HG03520 (cell line): ENCODE results near the gene CLDN1.

ENCODE experiments used
- ATAC-seq: cut with Tn5 transposase; IDR thresholded peaks from one replicate; pipeline ENCODE4 v1.9.1; 2021; ENCODE audit warnings: mild to moderate bottlenecking, moderate library complexity; ENCODE audit not compliant: unreplicated experiment

The CLDN1 gene

GRCh38 chr3:190336516-190337189 is 14.4 kb upstream of the CLDN1 start:
- ATAC-seq = no peak

- ATAC-seq = no peak
Observed at GRCh38 chr3:190333961-190334360, 11.7 kb upstream of the CLDN1 start.

DNA sequence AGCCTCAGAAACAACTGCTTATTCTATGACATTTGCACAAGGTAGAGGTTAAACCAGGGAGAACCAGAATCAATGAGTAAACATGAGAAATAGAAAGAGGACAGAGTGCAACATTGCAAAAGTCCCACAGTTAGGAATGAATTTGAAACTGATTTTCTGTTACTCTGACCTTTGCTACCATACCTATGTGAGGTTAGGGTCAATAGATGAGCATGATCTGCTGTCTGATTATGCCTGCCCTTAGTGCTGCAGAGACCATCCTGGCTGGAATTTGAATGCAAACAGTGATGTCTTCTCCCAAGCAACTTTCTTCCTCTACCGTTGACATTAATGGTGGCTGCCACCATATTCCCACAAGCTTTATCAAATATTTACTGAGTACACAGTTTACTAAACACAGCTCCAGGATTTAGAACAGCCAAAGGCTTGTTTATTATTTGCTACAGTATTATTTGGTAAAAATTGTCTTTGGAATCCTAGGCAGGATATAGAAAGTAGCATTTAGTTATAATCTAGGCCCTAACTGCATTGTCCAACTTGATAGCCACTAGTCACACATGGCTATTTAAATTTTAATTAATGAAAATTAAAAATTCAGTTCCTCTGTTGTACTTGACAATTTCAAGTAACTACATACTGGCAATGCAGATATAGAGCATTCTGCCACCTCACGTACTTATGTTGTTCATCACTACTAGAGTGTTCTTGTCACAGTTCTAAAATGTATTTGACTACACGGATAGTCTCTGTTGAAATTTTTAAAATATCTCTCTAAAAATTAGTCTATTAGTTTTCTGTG is 8.9 kb upstream of the CLDN1 start:
- no peak for ATAC-seq

DNA sequence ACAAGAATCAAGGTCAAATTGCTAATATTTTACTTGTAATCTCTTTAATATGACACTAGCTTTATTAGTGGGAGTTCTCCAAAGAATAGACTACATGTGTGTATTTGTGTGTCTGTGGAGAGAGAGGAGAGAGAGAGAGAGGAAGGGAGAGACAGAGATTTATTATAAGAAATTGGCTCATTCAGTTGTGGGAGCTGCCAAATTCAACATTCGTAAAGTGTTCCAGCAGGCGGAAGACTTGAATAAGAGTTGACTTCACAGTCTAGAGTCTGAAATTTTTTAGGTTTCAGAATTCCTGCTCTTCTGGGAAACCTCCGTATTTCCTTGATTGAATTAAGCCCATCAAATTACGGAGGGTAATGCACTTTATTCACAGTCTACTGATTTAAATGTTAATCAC is 4.7 kb upstream of the CLDN1 start:
- ATAC-seq = no peak

GRCh38 chr3:190326361-190326760 is 4.1 kb upstream of the CLDN1 start:
- no peak for ATAC-seq

DNA sequence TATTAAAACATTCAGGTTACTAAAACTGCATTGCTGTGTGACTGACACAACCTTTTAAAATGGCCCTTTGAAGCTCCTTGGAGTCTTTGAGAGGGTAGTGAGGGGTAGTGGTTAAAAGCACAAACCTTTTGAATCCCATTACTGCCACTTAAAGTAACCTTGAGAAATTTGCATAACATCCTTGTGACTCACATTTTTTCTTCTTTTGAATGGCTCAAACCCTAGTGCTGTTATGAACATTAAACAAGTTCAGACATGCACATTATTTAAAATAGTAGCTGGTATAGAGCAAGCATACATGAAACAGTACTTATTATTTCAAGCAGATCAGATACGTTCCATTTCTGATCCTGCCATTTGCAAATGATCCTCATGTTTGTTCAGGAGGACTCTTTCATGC is 3.7 kb upstream of the CLDN1 start:
- ATAC-seq = no peak

DNA sequence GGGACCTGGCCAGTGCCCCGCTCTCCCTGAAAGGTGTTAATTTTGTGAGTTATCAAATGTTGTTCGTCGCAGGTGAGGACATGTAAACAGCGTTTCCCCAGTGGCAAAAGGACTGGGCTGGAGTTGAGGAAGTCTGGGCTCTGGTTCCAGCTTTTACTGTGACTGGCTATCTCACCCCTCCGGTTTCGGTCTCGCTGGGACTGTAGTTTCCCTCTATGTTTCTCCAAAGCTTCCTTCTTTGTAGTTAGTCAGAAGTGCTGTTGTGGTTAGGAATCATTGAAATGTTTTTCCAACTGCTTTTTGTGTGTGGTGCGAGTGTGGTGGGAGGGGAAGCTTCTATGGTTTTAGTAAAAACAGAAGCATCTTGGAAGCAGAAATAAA is 990 bp upstream of the CLDN1 start:
- ATAC-seq = no peak

DNA sequence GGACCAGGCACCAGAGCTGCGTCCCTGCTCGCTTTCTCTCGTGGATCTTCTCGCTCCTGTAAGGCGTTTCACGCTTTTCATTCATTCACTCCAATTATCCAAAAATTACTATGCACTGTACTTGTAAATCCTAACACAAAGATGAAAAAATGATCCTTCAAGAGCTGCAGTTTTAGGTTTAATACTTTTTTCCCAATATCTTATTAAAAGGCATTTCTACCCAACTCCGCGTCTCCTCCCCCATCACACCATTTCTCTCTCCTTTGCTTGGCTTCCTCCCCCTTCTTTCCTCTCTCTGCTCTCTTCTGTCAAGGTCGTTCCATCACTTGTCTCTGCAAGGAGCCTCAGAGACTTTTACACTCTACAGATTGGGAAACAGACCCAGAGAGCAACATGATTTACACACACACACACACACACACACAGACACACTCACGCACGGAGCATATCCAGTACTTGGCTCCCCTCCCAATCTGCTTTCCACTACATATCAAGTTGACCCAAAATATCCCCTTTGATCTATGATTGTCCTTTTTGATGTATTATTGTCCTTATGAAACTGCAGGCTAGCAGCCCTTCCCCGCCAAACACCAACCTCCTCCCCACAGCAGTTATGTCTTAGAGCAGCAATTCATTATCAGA is 479 bp upstream of the CLDN1 start:
- no peak for ATAC-seq

GRCh38 chr3:190320594-190321362 is 1.5 kb downstream of the CLDN1 start:
- ATAC-seq = no peak

DNA sequence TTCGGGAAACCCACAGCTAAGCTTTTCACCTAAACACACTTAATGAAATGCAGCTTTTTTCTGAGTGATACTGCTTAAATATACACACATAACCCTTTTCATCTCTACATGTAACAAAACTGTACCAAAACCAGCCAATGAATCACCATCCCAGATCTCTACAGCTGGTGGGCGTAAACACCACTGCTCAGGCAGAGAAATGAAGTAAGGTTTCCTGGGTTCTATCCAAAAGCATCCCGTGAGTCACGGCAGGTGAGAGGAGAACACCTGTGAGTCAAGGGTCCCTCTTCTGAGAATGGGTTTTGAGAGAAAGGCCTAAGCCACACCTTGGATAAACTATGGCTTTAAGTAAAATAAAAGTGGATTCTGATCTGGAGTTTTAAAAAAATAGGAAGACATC is 2.6 kb downstream of the CLDN1 start:
- no peak for ATAC-seq

GRCh38 chr3:190318666-190319065 is 3.6 kb downstream of the CLDN1 start:
- no peak for ATAC-seq

- ATAC-seq = no peak
Observed at GRCh38 chr3:190314741-190315140, 7.5 kb downstream of the CLDN1 start.

DNA sequence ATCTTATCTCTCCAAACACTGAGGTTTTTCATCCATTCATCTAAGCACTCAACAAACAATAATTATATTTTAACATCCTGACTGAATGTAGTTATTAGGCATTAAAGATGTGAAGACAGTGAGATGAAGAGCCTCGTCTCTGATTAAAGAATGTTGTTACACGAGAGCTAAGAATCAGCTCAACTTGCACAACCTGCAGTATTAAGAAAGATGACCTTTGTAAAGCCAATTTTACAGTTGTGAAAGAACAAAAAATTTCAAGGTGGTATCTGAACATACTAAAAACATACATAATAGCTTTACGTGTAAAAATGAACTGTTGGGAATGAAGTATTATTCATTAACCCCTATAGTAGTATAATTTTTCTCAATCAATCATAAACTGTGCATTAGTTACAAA is 12.8 kb downstream of the CLDN1 start:
- no peak for ATAC-seq

DNA sequence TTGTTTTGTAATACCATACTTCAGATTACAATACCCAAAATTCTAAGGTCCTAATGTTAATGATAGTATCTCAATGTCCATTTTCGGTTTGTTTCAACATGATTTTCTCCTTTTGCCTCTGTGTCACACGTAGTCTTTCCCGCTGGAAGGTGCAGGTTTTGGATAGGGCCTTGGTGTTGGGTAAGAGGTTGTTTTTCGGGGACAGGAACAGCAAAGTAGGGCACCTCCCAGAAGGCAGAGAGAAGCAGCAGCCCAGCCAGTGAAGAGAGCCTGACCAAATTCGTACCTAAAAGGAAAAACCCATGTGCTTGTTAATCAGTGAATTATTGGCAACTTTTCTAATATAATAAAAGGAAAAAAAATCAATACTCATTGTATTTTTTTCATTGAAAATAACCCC is 14.1 kb downstream of the CLDN1 start:
- no peak for ATAC-seq

GRCh38 chr3:190307164-190307545 is 15.1 kb downstream of the CLDN1 start:
- no peak for ATAC-seq

DNA sequence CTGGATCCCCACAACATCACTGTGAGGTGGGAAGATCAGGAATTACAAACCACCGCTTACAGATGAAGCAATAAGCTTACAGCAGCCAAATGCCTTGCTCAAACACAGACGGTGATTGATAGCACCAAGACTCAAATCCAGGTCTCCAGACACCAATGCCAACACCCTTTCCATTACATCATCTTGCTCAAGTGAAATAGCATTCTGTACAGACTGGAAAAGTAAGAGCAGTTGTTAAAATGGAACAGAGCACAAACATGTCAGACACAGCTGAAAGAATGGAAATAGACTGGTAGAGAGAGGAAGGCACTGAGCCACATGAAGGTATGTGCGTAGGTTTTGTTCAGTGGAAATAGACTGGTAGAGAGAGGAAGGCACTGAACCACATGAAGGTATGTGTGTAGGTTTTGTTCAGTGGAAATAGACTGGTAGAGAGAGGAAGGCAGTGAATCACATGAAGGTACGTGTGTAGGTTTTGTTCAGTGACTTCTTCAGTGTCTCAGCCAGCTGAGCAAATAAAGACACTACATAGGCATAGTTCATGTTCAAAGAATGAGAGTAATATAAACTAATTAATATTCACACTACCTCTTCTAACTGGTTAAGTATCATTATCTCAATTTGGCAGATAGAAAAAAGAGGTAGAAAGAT is 15.6 kb downstream of the CLDN1 start:
- ATAC-seq = no peak

DNA sequence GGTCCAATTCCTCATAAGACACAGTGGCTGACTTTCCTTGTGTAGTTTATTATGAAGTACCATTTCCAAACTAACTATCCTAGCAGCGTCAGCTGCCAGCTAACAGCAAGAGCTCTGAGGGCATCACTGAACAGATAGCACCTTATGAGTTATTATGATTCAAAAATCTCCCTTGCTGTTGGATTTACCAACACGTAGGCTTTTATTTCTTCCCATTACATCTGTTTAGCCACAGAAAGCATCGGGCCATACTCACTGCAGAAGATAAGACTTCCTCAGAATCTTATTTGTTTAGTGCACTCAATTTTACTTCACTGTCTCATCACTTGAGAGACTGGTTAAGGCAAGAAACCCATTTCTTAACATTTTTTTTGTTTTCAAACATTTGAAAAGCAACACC is 16.2 kb downstream of the CLDN1 start:
- ATAC-seq = no peak

DNA sequence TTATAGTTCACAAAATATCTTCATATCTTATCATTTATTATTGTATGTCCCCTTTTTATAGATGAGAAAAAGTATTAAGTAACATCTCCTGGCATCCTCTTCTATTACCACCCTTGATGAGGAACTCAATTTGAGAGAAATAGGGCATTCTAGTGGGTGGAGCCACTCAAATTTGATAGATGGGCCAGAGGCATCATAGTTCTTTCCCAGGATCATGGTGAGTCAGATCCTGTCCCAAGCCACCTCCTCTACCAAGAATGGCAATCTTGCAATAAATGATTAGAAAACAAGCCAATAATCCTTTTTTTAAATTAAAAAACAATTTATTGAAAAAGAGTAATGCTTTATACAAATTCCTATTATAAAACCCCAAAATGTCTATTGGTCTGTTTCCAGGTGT is 16.8 kb downstream of the CLDN1 start:
- ATAC-seq = no peak

GRCh38 chr3:190303884-190304283 is 18.4 kb downstream of the CLDN1 start:
- ATAC-seq = no peak

GRCh38 chr3:190302212-190302867 is 19.9 kb downstream of the CLDN1 start:
- no peak for ATAC-seq
